Measurements from ENCODE around the gene PDILT.

The PDILT gene

DNA sequence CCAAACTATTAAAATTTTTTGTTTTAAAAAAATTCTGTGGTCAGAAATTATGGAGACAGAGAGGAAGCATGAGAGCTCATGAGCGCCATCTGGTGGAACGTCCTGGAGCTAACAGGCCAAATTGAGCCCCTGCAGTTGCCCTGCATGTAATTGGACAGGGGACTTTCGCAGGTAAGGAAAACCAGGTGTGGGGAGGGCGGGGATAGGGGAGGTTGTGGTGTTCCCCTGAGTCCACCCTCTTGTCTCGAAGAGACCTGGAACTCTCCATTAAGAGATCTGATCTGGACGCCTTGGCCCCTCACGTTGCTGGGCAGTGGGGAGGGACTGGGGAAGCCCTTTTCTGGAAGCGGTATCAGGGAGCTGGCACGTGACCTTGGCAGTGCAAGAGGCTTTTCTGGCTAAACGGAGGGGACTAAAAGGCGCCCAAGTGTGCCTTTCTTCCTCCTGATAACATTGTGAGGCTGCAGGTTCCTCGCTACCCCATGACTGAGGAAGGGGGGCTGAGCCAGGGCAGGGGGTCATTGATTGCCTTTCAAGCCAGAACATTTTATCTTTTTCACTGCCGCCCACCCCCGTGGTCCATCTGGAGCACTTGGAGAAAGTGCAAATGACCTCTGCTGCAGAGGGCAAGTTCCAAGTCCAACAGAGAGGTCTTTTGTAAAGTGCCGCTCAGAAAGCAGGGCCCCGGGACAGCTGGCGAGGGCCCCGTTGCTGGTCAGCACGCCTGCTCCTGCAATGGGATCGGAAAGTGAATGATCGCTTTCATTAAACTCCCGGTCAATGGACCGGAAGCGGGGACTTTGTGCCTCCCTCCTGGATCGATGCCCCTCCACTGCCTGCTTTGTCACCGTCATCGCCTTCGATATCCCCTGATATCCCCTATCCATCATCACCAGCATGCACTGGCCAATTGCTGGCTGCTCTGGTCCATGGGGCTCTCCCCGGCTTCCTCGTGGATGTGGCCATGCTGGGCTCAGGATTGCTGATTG is 18.4 kb downstream of the PDILT start:
- CTCF ChIA-PET, result interaction anchor here (0.8 to 8.5 kb wide), 17 partner anchors 9 to 530 kb away, joined by 3 to 334 read pairs (median 4); no protein-coding TSS in a partner anchor
- POLR2A ChIA-PET, result no interaction called here
- H3K4me3 ChIP-seq (ENCODE audit: low read depth, low read length), result no peak overlapping the region
- DNase-seq (ENCODE audit: low read depth, low spot score), result no peak
- TF ChIP-seq, protein P1, sequence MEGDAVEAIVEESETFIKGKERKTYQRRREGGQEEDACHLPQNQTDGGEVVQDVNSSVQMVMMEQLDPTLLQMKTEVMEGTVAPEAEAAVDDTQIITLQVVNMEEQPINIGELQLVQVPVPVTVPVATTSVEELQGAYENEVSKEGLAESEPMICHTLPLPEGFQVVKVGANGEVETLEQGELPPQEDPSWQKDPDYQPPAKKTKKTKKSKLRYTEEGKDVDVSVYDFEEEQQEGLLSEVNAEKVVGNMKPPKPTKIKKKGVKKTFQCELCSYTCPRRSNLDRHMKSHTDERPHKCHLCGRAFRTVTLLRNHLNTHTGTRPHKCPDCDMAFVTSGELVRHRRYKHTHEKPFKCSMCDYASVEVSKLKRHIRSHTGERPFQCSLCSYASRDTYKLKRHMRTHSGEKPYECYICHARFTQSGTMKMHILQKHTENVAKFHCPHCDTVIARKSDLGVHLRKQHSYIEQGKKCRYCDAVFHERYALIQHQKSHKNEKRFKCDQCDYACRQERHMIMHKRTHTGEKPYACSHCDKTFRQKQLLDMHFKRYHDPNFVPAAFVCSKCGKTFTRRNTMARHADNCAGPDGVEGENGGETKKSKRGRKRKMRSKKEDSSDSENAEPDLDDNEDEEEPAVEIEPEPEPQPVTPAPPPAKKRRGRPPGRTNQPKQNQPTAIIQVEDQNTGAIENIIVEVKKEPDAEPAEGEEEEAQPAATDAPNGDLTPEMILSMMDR (IDR thresholded peaks at IDR 0.05; ENCODE audit: insufficient read depth, low read length, missing control alignments), result peak; percentile 70

DNA sequence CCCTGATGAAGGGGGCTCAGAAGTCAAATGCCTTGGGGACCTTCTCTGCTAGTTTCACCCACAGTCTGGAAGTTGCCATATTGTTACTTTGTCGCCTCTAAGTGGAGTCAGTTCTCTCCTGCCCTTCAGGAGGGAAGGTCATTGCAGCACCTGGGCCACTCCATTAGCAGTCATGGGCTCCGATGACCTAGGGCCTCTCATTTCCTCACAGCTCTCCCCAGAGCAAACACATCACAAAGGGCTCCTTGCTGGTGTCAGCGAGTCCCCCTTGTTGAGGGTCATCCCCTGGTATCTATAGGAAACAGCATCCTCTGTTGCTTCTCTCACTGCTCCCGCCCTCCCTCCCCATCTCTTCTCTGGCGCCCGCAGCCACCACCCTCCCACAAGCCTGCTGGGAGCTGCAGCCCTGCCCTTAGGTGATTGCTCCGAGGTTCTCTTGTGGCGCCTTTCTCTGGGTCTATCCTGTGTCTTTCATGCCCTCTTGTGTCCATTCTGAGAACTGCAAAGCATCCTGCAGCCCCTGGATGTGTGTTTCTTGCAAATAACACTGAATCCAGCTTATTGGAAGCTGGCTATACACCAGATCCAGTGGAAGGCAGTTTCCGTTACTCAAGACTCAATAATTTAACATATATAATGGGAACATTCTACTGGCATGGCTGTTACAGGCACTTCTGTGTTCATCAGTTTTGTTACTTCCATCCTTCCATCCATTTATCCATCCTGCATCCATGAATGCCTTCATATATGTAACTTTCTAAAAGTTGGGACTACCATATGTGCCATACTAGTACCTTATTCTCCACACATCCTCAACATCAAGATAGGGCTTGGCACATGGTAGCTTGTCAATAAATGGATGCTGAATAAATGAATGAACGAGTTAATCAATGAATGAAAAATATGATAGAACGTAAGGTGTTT is 21.2 kb downstream of the PDILT start:
- CTCF ChIA-PET, result interaction anchor here (0.7 to 8.5 kb wide), 10 partner anchors 11 to 826 kb away, joined by 3 to 334 read pairs (median 5); no protein-coding TSS in a partner anchor
- H3K4me3 ChIP-seq (ENCODE audit: low read depth, low read length), result no peak overlapping the region
- POLR2A ChIA-PET, result no interaction called here
- TF ChIP-seq, protein P1 (IDR thresholded peaks at IDR 0.05; ENCODE audit: insufficient read depth, low read length, missing control alignments), result peak; percentile 72
- DNase-seq (ENCODE audit: low read depth, low spot score), result peak; percentile 7

DNA sequence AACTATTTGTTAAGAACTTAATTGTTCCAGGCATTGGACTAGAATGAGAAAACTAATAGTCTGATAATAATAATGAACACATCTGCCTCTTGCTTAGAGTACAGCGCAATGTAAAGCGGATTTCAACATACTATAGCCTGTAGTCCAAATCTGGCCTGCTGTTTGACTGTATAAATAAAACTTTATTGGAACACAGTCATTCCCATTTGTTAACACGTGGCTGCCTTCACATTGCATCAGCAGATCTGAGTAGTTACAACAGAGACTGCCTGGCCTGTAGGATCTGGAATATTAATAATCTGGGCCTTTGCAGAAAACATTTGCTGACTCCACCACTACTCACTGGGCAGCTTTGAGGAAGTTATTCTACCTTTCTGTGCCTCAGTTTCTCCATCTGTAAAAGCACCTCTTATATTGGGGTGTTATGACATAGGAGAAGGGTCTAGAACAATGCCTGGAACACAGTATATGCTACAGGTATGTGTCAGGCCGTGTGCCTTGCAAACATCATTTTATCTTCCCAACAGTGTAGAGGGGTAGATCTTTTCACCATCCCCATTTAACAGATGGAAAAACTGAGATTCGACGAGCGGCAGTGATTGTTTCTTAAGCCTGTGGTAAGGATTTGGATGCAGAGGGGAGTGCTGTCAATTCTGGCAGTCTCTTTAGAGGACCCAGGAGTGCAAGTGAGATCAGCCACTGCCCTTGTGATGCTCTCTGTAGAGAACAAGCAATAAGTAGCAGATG is 22.2 kb downstream of the PDILT start:
- no peak for DNase-seq (ENCODE audit: low read depth, low spot score)
- POLR2A ChIA-PET, result no interaction called here
- CTCF ChIA-PET, result interaction anchor here (4.0 to 8.5 kb wide), 3 partner anchors 10 to 482 kb away, joined by 22 to 334 read pairs (median 78); no protein-coding TSS in a partner anchor
- TF ChIP-seq, protein P1 (IDR thresholded peaks at IDR 0.05; ENCODE audit: insufficient read depth, low read length, missing control alignments), result no peak
- no peak overlapping the region for H3K4me3 ChIP-seq (ENCODE audit: low read depth, low read length)

DNA sequence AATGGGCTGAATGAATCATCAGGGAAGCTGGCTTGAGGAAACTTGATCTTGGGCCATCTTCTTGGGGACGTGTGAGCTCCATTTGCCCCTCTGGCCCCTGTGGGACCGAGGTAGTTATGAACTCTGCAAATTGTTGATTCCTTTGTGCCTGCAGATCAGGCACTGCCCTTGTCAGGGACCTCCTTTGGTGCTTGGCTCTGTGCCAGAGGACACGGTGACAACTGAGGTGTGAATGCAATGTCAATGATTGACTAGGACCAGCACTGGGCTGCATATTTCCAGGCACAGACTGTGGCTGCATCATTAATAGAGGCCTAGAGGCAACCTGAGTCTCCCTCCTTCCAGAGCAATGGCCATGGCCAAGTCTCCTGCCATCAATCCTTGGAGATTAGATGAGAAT is 23.8 kb downstream of the PDILT start:
- TF ChIP-seq, protein P1 (IDR thresholded peaks at IDR 0.05; ENCODE audit: insufficient read depth, low read length, missing control alignments), result no peak
- no peak for DNase-seq (ENCODE audit: low read depth, low spot score)
- H3K4me3 ChIP-seq (ENCODE audit: low read depth, low read length), result no peak overlapping the region
- ChIA-PET CTCF (interaction anchor here (1.0 to 8.5 kb wide), 2 partner anchors 12 to 472 kb away, joined by 3 to 334 read pairs; no protein-coding TSS in a partner anchor), POLR2A (no interaction called here)

DNA sequence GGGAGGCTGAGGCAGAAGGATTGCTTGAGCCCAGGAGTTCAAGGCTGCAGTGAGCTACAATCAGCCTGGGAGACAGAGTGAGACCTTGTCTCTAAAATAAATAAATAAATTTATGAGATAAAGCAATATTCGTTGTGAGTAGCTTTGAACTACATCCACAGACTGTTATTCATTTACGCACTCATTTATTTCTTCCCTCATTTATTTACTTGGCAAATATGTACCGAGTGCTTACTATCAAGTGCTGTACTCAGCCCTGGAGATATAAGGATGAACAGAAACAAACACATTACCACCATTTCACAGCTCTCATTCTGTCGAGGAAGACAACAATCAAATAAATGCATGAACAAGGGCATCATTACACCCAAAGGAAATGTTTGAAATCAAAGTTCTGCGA is 27.4 kb downstream of the PDILT start:
- no peak overlapping the region for H3K4me3 ChIP-seq (ENCODE audit: low read depth, low read length)
- ChIA-PET CTCF (interaction anchor here (1.8 to 2.3 kb wide), 2 partner anchors 8 to 470 kb away, joined by 7 to 15 read pairs; no protein-coding TSS in a partner anchor), POLR2A (no interaction called here)
- DNase-seq (ENCODE audit: low read depth, low spot score), result no peak
- TF ChIP-seq, protein P1 (IDR thresholded peaks at IDR 0.05; ENCODE audit: insufficient read depth, low read length, missing control alignments), result no peak
